ENCODE data around the gene EHMT2. TPM values are rescaled to one million over a fixed set of nuclear protein-coding genes. Genes with fewer than 3 reads are reported as not detected.

The EHMT2 gene
- total RNA-seq, 1 donor from 2014 or later, result 135 TPM

DNA sequence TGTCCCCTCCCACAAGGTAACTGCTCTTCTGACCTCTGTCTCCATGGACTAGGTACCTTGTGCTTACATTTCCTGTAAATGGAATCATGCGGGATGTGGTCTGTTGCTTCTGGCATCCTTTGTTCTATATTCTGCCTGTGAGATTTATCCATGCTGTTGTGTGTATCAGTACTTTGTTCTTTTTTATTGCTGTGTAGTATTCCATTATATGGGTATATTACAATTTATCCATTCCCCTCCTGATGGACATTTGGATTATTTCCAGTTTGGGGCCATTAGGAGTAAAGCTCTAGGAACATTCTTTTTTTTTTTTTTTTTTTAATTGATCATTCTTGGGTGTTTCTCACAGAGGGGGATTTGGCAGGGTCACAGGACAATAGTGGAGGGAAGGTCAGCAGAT lies 33.5 kb upstream of the EHMT2 start:
- Mint-ChIP-seq H3K27me3 (ENCODE audit: low read depth) (peaks cover 27% of the 10 kb centered on the region), H3K27ac (no peak overlapping the region), H3K4me1 (no peaks in the 10 kb centered on the region), H3K9me3 (no peaks in the 10 kb centered on the region), H3K36me3 (no peaks in the 10 kb centered on the region), H3K4me3 (no peak overlapping the region)
- TF ChIP-seq, protein P1, sequence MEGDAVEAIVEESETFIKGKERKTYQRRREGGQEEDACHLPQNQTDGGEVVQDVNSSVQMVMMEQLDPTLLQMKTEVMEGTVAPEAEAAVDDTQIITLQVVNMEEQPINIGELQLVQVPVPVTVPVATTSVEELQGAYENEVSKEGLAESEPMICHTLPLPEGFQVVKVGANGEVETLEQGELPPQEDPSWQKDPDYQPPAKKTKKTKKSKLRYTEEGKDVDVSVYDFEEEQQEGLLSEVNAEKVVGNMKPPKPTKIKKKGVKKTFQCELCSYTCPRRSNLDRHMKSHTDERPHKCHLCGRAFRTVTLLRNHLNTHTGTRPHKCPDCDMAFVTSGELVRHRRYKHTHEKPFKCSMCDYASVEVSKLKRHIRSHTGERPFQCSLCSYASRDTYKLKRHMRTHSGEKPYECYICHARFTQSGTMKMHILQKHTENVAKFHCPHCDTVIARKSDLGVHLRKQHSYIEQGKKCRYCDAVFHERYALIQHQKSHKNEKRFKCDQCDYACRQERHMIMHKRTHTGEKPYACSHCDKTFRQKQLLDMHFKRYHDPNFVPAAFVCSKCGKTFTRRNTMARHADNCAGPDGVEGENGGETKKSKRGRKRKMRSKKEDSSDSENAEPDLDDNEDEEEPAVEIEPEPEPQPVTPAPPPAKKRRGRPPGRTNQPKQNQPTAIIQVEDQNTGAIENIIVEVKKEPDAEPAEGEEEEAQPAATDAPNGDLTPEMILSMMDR (IDR thresholded peaks at IDR 0.05; ENCODE audit: unreplicated experiment), result no peak
- DNase-seq (ENCODE audit: low spot score in 2 of 2, unreplicated experiment in 2 of 2), result no peak

DNA sequence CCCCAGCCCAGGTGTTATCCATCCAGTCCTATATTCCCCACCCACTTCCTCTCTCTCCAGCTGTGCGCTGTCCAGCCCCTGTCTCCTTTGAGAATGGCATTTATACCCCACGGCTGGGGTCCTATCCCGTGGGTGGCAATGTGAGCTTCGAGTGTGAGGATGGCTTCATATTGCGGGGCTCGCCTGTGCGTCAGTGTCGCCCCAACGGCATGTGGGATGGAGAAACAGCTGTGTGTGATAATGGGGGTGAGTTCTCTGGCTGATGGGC lies 31.1 kb upstream of the EHMT2 start:
- TF ChIP-seq, protein P1 (IDR thresholded peaks at IDR 0.05; ENCODE audit: unreplicated experiment), result no peak
- Mint-ChIP-seq H3K4me3 (no peak overlapping the region), H3K4me1 (no peaks in the 10 kb centered on the region), H3K9me3 (no peaks in the 10 kb centered on the region), H3K27ac (no peak overlapping the region), H3K36me3 (no peaks in the 10 kb centered on the region), H3K27me3 (ENCODE audit: low read depth) (peaks cover 21% of the 10 kb centered on the region)
- DNase-seq (ENCODE audit: low spot score in 2 of 2, unreplicated experiment in 2 of 2), result no peak

GRCh38 chr6:31927863-31928671 lies 30.6 kb upstream of the EHMT2 start:
- no peak for DNase-seq (ENCODE audit: low spot score in 2 of 2, unreplicated experiment in 2 of 2)
- H3K27ac Mint-ChIP-seq, result no peak overlapping the region
- no peaks in the 10 kb centered on the region for H3K9me3 Mint-ChIP-seq
- TF ChIP-seq, protein P1 (IDR thresholded peaks at IDR 0.05; ENCODE audit: unreplicated experiment), result no peak
- H3K36me3 Mint-ChIP-seq, result no peaks in the 10 kb centered on the region
- peaks cover 18% of the 10 kb centered on the region for H3K27me3 Mint-ChIP-seq (ENCODE audit: low read depth)
- H3K4me1 Mint-ChIP-seq, result no peaks in the 10 kb centered on the region
- H3K4me3 Mint-ChIP-seq, result no peak overlapping the region

DNA sequence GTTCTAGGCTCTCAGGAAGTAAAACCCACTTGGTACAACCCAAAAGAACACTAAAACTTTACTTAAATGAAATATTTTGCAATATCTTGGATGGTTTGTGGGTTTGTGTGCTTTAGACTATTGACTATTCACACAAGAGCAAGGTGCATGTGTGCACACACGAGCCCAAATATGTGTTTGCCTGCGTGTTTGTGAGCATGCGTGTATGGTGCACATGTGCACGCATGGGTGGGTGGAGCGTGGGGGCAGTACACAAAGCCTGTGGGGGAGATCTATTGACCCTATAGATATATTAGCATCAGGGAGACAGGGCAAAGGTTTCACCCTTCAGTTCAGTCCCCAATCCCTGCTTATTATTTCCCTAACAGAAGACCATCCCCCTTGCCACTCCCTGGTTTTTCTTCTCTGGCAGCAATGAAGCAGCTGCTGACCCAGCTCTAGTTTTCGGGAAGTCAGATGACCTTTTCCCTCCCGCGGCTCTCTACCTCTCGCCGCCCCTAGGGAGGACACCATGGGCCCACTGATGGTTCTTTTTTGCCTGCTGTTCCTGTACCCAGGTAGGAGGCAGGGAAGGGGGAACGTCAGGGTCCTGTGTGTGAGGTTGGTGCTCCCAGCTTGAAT lies 29.9 kb upstream of the EHMT2 start, which contains the start of gene C2:
C2 (plus strand) TSS at position 476 of the 621 bp plus-strand sequence; CDS start at position 512, 36 bp downstream.
- no peak within 1 kb of the TSS for H3K27ac Mint-ChIP-seq
- TF ChIP-seq, protein P1 (IDR thresholded peaks at IDR 0.05; ENCODE audit: unreplicated experiment), result no peak
- DNase-seq (ENCODE audit: low spot score in 2 of 2, unreplicated experiment in 2 of 2), result no peak
- H3K36me3 Mint-ChIP-seq, result no peaks in the 10 kb centered on the region
- H3K9me3 Mint-ChIP-seq, result no peaks in the 10 kb centered on the region
- H3K4me1 Mint-ChIP-seq, result no peaks in the 10 kb centered on the region
- no peak within 1 kb of the TSS for H3K4me3 Mint-ChIP-seq
- peaks cover 16% of the 10 kb centered on the region for H3K27me3 Mint-ChIP-seq (ENCODE audit: low read depth)

DNA sequence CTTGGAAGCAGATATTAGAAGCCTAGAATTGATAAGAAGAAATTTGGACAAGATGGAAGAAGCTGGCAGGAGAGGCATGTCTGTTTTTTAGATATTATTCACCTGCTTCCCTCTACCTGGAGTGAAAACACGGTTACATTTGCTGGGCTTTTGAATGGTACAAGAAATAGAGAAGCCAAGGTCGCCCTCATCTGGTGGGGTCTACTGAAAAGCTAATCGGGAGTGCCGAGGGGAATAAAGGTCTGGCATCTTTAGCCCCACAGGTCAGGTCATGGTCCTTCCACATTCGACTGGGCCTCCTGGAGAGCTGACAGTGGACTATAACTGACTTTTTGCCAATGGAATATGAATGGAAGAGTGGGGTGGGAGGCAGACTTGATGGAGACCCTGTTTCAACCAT lies 25.4 kb upstream of the EHMT2 start:
- peaks cover 12% of the 10 kb centered on the region for H3K27me3 Mint-ChIP-seq (ENCODE audit: low read depth)
- no peak overlapping the region for H3K27ac Mint-ChIP-seq
- H3K9me3 Mint-ChIP-seq, result no peaks in the 10 kb centered on the region
- TF ChIP-seq, protein P1 (IDR thresholded peaks at IDR 0.05; ENCODE audit: unreplicated experiment), result no peak
- no peak overlapping the region for H3K4me3 Mint-ChIP-seq
- H3K4me1 Mint-ChIP-seq, result peaks cover 4% of the 10 kb centered on the region
- no peaks in the 10 kb centered on the region for H3K36me3 Mint-ChIP-seq
- DNase-seq (ENCODE audit: low spot score in 2 of 2, unreplicated experiment in 2 of 2), result no peak
